IMR-90 (cell line): ENCODE measurements around the gene HDHD3. TPM values are rescaled to one million over a fixed set of nuclear protein-coding genes. Genes with fewer than 3 reads are reported as not detected.

ENCODE experiments used
- ATAC-seq: fragments of 200-7000 bp; cut with Tn5 transposase; 2 replicates; pipeline ENCODE4 v1.9.1; 2020; ENCODE audit warnings: low read depth, mild to moderate bottlenecking, moderate library complexity
- BruUV-seq: library from RNA; stranded (reverse); fragments of 400-500 nt; replicated peaks from 2 replicates; lab custom pipeline; 2021; lab: Mats Ljungman, UMichigan
- CTCF ChIA-PET: fragments of 300-600 bp; formaldehyde crosslinking; extraction: SDS; loops from one replicate; lab custom pipeline; 2021; ENCODE audit warnings: antibody characterized with exemption; lab: Yijun Ruan, JAX
- POLR2A ChIA-PET: fragments of 300-600 bp; sonication (Branson Sonifier 250); formaldehyde crosslinking; loops from one replicate; lab custom pipeline; 2022; ENCODE audit warnings: antibody characterized with exemption; ENCODE audit not compliant: unreplicated experiment; lab: Charles Lee
- DNase-seq: peaks from one replicate; pipeline ENCODE4 v3.0.0; 2013
- H2AFZ ChIP-seq: replicated peaks from 2 replicates; pipeline ENCODE3; 2013; ENCODE audit warnings: low read length, mild to moderate bottlenecking; ENCODE audit not compliant: poor library complexity
- H2AK5ac ChIP-seq: 2 replicates; pipeline ENCODE4 v1.6.1; 2013; ENCODE audit warnings: low read depth, low read length, inconsistent platforms
- H2AK9ac ChIP-seq: replicated peaks from 2 replicates; pipeline ENCODE3; 2013; ENCODE audit warnings: mild to moderate bottlenecking, low read depth, low read length, moderate library complexity; ENCODE audit not compliant: poor library complexity
- H2BK120ac ChIP-seq: 2 replicates; pipeline ENCODE4 v1.6.1; 2013; ENCODE audit warnings: low read depth, low read length, inconsistent platforms
- H2BK15ac ChIP-seq: 3 replicates; pipeline ENCODE4 v1.6.1; 2013; ENCODE audit warnings: low read depth, low read length, inconsistent platforms
- H2BK20ac ChIP-seq: 2 replicates; pipeline ENCODE4 v1.6.1; 2013; ENCODE audit warnings: low read depth, mild to moderate bottlenecking, inconsistent platforms, low read length, moderate library complexity
- H2BK5ac ChIP-seq: 2 replicates; pipeline ENCODE4 v1.6.1; 2013; ENCODE audit warnings: mild to moderate bottlenecking, low read depth, low read length, inconsistent platforms; ENCODE audit not compliant: poor library complexity, severe bottlenecking
- H3K14ac ChIP-seq: replicated peaks from 2 replicates; pipeline ENCODE4 v1.6.1; 2013; ENCODE audit warnings: low read depth, low read length, inconsistent platforms
- H3K18ac ChIP-seq: 2 replicates; pipeline ENCODE4 v1.6.1; 2013; ENCODE audit warnings: low read depth, low read length, control low read depth
- H3K23ac ChIP-seq: 2 replicates; pipeline ENCODE4 v1.6.1; 2013; ENCODE audit warnings: low read depth, low read length, inconsistent platforms
- H3K27ac ChIP-seq: 2 replicates; pipeline ENCODE4 v1.5.1; 2013; ENCODE audit warnings: mild to moderate bottlenecking, control low read depth, low read length; ENCODE audit not compliant: insufficient read depth
- H3K27me3 ChIP-seq: 2 replicates; pipeline ENCODE4 v1.6.1; 2013; ENCODE audit warnings: low read length; ENCODE audit not compliant: control insufficient read depth, insufficient read depth
- H3K36me3 ChIP-seq: 2 replicates; pipeline ENCODE4 v1.6.1; 2013; ENCODE audit warnings: low read length, mixed read lengths; ENCODE audit not compliant: control insufficient read depth, insufficient read depth
- H3K4ac ChIP-seq: 2 replicates; pipeline ENCODE4 v1.6.1; 2013; ENCODE audit warnings: low read depth, low read length, inconsistent platforms
- H3K4me1 ChIP-seq: 2 replicates; pipeline ENCODE4 v1.6.1; 2013; ENCODE audit warnings: low read length, mixed read lengths; ENCODE audit not compliant: control insufficient read depth, insufficient read depth
- H3K4me2 ChIP-seq: 2 replicates; pipeline ENCODE4 v1.6.1; 2013; ENCODE audit warnings: low read depth, mild to moderate bottlenecking, control low read depth, low read length, moderate library complexity
- H3K4me3 ChIP-seq: 2 replicates; pipeline ENCODE4 v1.5.1; 2013; ENCODE audit warnings: low read depth, mild to moderate bottlenecking, control low read depth, low read length, moderate library complexity; ENCODE audit not compliant: insufficient read depth
- H3K56ac ChIP-seq: 2 replicates; pipeline ENCODE4 v1.6.1; 2013; ENCODE audit warnings: low read length, inconsistent platforms; ENCODE audit not compliant: insufficient read depth; ENCODE audit errors: extremely low read depth
- H3K79me1 ChIP-seq, 2 experiments: 2 replicates each; pipeline ENCODE4 v1.6.1; 2013; ENCODE audit warnings: low read length in 2 of 2, inconsistent platforms in 1 of 2, low read depth in 1 of 2
- H3K9ac ChIP-seq: 2 replicates; pipeline ENCODE4 v1.6.1; 2013; ENCODE audit warnings: low read depth, low read length, control low read depth
- H3K9me1 ChIP-seq: 2 replicates; pipeline ENCODE4 v1.6.1; 2013; ENCODE audit warnings: low read length, inconsistent platforms; ENCODE audit not compliant: insufficient read depth
- H3K9me3 ChIP-seq: 2 replicates; pipeline ENCODE4 v1.6.1; 2013; ENCODE audit warnings: low read length; ENCODE audit not compliant: control insufficient read depth, insufficient read depth
- H4K20me1 ChIP-seq: 2 replicates; pipeline ENCODE4 v1.6.1; 2013; ENCODE audit warnings: low read length, inconsistent platforms; ENCODE audit not compliant: insufficient read depth
- H4K5ac ChIP-seq: 2 replicates; pipeline ENCODE4 v1.6.1; 2013; ENCODE audit warnings: mild to moderate bottlenecking, low read depth, low read length, control low read depth
- H4K8ac ChIP-seq, 2 experiments: 2 replicates each; pipeline ENCODE4 v1.6.1; 2013; ENCODE audit warnings: low read depth in 2 of 2, low read length in 2 of 2, control low read depth in 1 of 2, inconsistent platforms in 1 of 2
- H4K91ac ChIP-seq: 2 replicates; pipeline ENCODE4 v1.6.1; 2013; ENCODE audit warnings: low read depth, low read length, inconsistent platforms; ENCODE audit not compliant: insufficient read depth
- BHLHE40 ChIP-seq: fragments of 150-350 bp; IDR thresholded peaks from 2 replicates; pipeline ENCODE4 v1.6.1; 2016; ENCODE audit warnings: mild to moderate bottlenecking, low read depth, low read length
- ELK1 ChIP-seq: fragments of 150-350 bp; IDR thresholded peaks from 2 replicates; pipeline ENCODE4 v1.6.1; 2016; ENCODE audit warnings: low read depth, mild to moderate bottlenecking, low read length, moderate library complexity, borderline replicate concordance
- MAZ ChIP-seq: IDR thresholded peaks from 2 replicates; pipeline ENCODE4 v1.6.1; 2012; ENCODE audit warnings: low read depth, mild to moderate bottlenecking, low read length, improper control_type of control experiment, moderate library complexity, borderline replicate concordance
- POLR2A ChIP-seq: IDR thresholded peaks from 2 replicates; pipeline ENCODE4 v1.6.1; 2012; ENCODE audit warnings: mild to moderate bottlenecking, low read depth, low read length
- RAD21 ChIP-seq: IDR thresholded peaks from 2 replicates; pipeline ENCODE4 v1.6.1; 2012; ENCODE audit warnings: low read length, improper control_type of control experiment
- SMC3 ChIP-seq: fragments of 150-350 bp; IDR thresholded peaks from 2 replicates; pipeline ENCODE4 v1.6.1; 2016; ENCODE audit warnings: low read depth, mild to moderate bottlenecking, antibody characterized with exemption, low read length, moderate library complexity
- USF2 ChIP-seq: fragments of 150-350 bp; IDR thresholded peaks from 2 replicates; pipeline ENCODE4 v1.6.1; 2017; ENCODE audit warnings: mild to moderate bottlenecking, antibody characterized with exemption, low read length, low read depth
- WGBS, 2 experiments: methylation state at CpG; one replicate each; pipeline versions ENCODE4 v1.1.5 to v1.1.7; 2013; ENCODE audit warnings: missing lambda C conversion rate in 2 of 2; ENCODE audit not compliant: insufficient read length in 1 of 2; ENCODE audit errors: extremely low coverage in 2 of 2; 5-methylcytosine and 5-hydroxymethylcytosine counted together
- dilution Hi-C: fragments of 300-500 bp; cut with HindIII; formaldehyde crosslinking; loops from one replicate; pipeline ENCODE4 v1.14.3; 2018; ENCODE audit warnings: low sequenced_read_pairs; ENCODE audit not compliant: unreplicated experiment
- in situ Hi-C: fragments of 300-500 bp; cut with MboI; formaldehyde crosslinking; loops from 3 replicates; pipeline ENCODE4 v1.14.3; 2019; ENCODE audit warnings: low sequenced_read_pairs, inconsistent platforms, mixed read lengths
- intact Hi-C: fragments of 100-400 bp; cut with micrococcal nuclease; formaldehyde crosslinking; loops from 2 replicates; pipeline ENCODE4 v1.10.0; 2022
- polyA plus RNA-seq, 3 experiments: library from polyadenylated mRNA; depleted of rRNA; stranded (reverse); fragments of >200 nt; gene quantifications; 2 replicates each; pipeline ENCODE4 v1.2.3, GENCODE V29; 2012; ENCODE audit warnings: low replicate concordance in 1 of 3
- total RNA-seq: library from RNA; depleted of rRNA; stranded (reverse); fragments of >200 nt; gene quantifications from 2 replicates; pipeline ENCODE4 v1.2.3, GENCODE V29; 2012
- TF ChIP-seq, protein P1 (sequence below): conservative IDR thresholded peaks from 2 replicates; pipeline ENCODE4 v1.5.1; 2012; ENCODE audit warnings: mild to moderate bottlenecking, low read depth, low read length, improper control_type of control experiment

The HDHD3 gene
- total and polyA plus RNA-seq, 2 of the 4 experiments (the other 2 are of a cell fraction): 7.0 to 8.6 TPM

- Histone ChIP-seq H2BK120ac (peak within 1 kb of the TSS; percentile 66), H3K36me3 (no peaks in the 10 kb centered on the region), H3K9ac (peak within 1 kb of the TSS; percentile 61), H2BK15ac (0 out of 3 replicates have a peak within 1 kb of the TSS, but pooled peaks have one; percentile 69), H3K56ac (peak within 1 kb of the TSS; percentile 79), H3K9me1 (peaks cover 2% of the 10 kb centered on the region; the same call in 1 of the 2 replicates), H2BK5ac (peak within 1 kb of the TSS; percentile 58), H3K4ac (peak within 1 kb of the TSS; percentile 63), H3K14ac (peak within 1 kb of the TSS; percentile 95), H3K27me3 (no peaks in the 10 kb centered on the region), H2BK20ac (no peak within 1 kb of the TSS), H3K4me2 (peak within 1 kb of the TSS; percentile 85), H3K4me1 (peaks cover 8% of the 10 kb centered on the region), H3K79me1 (peaks cover 17 to 30% of the 10 kb centered on the region in 2 experiments), H3K9me3 (no peaks in the 10 kb centered on the region), H2AK9ac (peak within 1 kb of the TSS; percentile 47), H4K5ac (peak within 1 kb of the TSS; percentile 80; the same call in 1 of the 2 replicates), H3K27ac (peak within 1 kb of the TSS; percentile 45), H4K8ac (peak within 1 kb of the TSS; percentile 97 to 99), H2AFZ (peak within 1 kb of the TSS; percentile 94), H3K23ac (no peak within 1 kb of the TSS; the same call in 1 of the 2 replicates), H4K20me1 (no peaks in the 10 kb centered on the region), H4K91ac (peak within 1 kb of the TSS; percentile 62), H3K18ac (no peak within 1 kb of the TSS), H3K4me3 (peak within 1 kb of the TSS; percentile 92), H2AK5ac (no peak within 1 kb of the TSS)
- ChIA-PET POLR2A (interaction anchor here (1.4 kb wide), 1 partner anchor 9 kb away, joined by 4 read pairs; the partner anchor contains the start of genes C9orf43 and POLE3), CTCF (interaction anchor here (0.5 to 1.5 kb wide), 8 partner anchors 12 to 265 kb away, joined by 3 to 7 read pairs (median 4); no protein-coding TSS in a partner anchor)
- in situ Hi-C loops: no loop called here
- BruUV-seq: no TSS peak
- intact Hi-C loops: loop anchor here (1.0 to 5.0 kb wide), 2 partner anchors 191 to 257 kb away; no protein-coding TSS in a partner anchor
- DNase-seq (peak; percentile 97), ATAC-seq (peak; percentile 99)
- peak; percentile 95 for TF ChIP-seq MAZ
- TF ChIP-seq RAD21: peak; percentile 70
- TF ChIP-seq BHLHE40: no peak
- no peak for TF ChIP-seq POLR2A
- TF ChIP-seq ELK1: no peak
- peak; percentile 42; the same call in 1 of the 2 replicates for TF ChIP-seq USF2
- TF ChIP-seq, protein P1, sequence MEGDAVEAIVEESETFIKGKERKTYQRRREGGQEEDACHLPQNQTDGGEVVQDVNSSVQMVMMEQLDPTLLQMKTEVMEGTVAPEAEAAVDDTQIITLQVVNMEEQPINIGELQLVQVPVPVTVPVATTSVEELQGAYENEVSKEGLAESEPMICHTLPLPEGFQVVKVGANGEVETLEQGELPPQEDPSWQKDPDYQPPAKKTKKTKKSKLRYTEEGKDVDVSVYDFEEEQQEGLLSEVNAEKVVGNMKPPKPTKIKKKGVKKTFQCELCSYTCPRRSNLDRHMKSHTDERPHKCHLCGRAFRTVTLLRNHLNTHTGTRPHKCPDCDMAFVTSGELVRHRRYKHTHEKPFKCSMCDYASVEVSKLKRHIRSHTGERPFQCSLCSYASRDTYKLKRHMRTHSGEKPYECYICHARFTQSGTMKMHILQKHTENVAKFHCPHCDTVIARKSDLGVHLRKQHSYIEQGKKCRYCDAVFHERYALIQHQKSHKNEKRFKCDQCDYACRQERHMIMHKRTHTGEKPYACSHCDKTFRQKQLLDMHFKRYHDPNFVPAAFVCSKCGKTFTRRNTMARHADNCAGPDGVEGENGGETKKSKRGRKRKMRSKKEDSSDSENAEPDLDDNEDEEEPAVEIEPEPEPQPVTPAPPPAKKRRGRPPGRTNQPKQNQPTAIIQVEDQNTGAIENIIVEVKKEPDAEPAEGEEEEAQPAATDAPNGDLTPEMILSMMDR: peak; percentile 98
- peak; percentile 79 for TF ChIP-seq SMC3
- WGBS, 2 experiments: 4% methylated on average over 26 of the region's 50 CpGs; no CpG with 5 or more reads in 1 of the 2 experiments
- dilution Hi-C loops: no loop called here
These were observed 24.4 kb upstream of the HDHD3 start, which contains the start of gene ALAD for GRCh38 chr9:113401027-113401792. Gene ALAD, minus strand, starts transcription at chr9:113401284. Its CDS starts 7,725 bp downstream, at chr9:113393559.
